Muscle of leg (tissue), 11 donors: ENCODE results near the gene DDX39A. TPM values are rescaled to one million over a fixed set of nuclear protein-coding genes. Genes with fewer than 3 reads are reported as not detected.

Experiments
- DNase-seq: peaks from one replicate; pipeline ENCODE4 v3.0.0; 2013
- H3K27ac ChIP-seq: one replicate; pipeline ENCODE4 v1.5.1; 2013; ENCODE audit warnings: mild to moderate bottlenecking, low read length, control low read depth
- H3K27me3 ChIP-seq: one replicate; pipeline ENCODE4 v1.6.1; 2013; ENCODE audit warnings: low read length; ENCODE audit not compliant: control insufficient read depth, insufficient read depth
- H3K36me3 ChIP-seq: one replicate; pipeline ENCODE4 v1.6.1; 2013; ENCODE audit warnings: low read length; ENCODE audit not compliant: control insufficient read depth, insufficient read depth
- H3K4me1 ChIP-seq: one replicate; pipeline ENCODE4 v1.6.1; 2013; ENCODE audit warnings: low read length; ENCODE audit not compliant: control insufficient read depth, insufficient read depth
- H3K4me3 ChIP-seq: one replicate; pipeline ENCODE4 v1.5.1; 2013; ENCODE audit warnings: low read length, control low read depth
- H3K9me3 ChIP-seq: replicated peaks from 2 replicates; pipeline ENCODE4 v1.6.1; 2013; ENCODE audit warnings: low read depth, low read length; ENCODE audit not compliant: control insufficient read depth
- WGBS: methylation state at CpG from one replicate; pipeline ENCODE4 v1.1.5; 2013; ENCODE audit warnings: missing lambda C conversion rate; ENCODE audit not compliant: insufficient coverage; 5-methylcytosine and 5-hydroxymethylcytosine counted together
- polyA plus RNA-seq, 8 donors: library from polyadenylated mRNA; unstranded; fragments of 120-200 nt; gene quantifications; one replicate each; pipeline versions ENCODE4 v1.2.1 to v1.2.3, GENCODE V29; 2013; ENCODE audit warnings: inconsistent platforms in 1 of 8, low replicate concordance in 1 of 8; ENCODE audit not compliant: insufficient read length in 8 of 8, insufficient read depth in 1 of 8
- total RNA-seq: library from RNA; stranded (reverse); fragments of 120-200 nt; gene quantifications from one replicate; pipeline ENCODE4 v1.2.4, GENCODE V29; 2013

DDX39A gene
- total and polyA plus RNA-seq, 9 donors = 34.8 to 52.9 (median 45.2) TPM

DNA sequence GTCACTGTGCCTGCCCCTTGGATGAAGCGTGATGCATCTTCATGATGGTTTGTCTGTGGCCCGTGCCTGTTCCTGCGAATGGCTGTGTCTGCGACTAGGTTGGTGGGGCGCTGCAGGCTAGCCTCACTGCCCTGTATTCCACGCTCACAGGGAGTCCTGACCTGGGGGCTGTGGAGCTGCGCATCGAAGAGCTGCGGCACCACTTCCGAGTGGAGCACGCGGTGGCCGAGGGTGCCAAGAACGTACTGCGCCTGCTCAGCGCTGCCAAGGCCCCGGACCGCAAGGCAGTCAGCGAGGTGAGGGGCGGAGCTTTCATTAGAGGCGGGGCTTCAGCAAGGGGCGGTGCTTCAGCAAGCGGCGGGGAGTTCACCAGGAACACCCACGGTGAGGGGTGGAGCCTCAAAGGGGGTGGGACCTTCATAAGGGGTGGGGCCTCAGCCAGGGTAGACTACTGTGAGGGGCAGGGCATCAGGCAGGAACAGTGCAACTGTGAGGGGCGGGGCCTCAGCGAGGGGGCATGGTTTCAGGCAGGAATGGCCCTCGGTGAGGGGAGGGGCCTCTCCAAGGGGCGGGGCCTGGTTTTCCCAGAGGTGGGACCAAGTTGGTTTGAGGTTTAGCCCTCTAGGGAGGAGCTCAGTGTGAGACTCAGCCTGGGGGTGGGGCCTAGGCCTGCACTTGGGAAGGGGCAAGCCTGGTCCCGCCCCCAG, 31.2 kb upstream of the DDX39A start:
- H3K27ac ChIP-seq = no peak overlapping the region
- no peak overlapping the region for H3K4me3 ChIP-seq
- no peaks in the 10 kb centered on the region for H3K4me1 ChIP-seq
- no peaks in the 10 kb centered on the region for H3K27me3 ChIP-seq
- H3K9me3 ChIP-seq = no peaks in the 10 kb centered on the region
- DNase-seq = no peak
- WGBS = 79% methylated on average over 28 of the region's 30 CpGs
- H3K36me3 ChIP-seq = peaks cover 58% of the 10 kb centered on the region

DNA sequence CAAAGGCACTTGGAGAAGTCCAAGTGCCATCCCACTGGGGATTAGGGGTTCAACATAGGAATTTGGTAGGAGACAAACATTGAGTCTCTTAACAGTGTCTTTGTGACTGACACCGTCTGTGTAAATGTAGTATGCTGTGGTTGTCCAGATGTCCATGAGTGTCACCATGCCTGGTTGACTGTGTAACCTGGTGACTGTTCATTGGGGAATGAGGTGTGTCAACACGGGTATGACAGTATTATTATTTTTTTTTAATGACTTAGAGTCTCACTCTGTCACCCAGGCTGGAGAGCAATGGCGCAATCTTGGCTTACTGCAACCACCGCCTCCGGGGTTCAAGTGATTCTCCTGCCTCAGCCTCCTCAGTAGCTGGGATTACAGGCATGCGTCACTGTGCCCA, 30.2 kb upstream of the DDX39A start:
- DNase-seq = no peak
- Histone ChIP-seq H3K36me3 (peaks cover 67% of the 10 kb centered on the region), H3K4me1 (no peaks in the 10 kb centered on the region), H3K27me3 (no peaks in the 10 kb centered on the region), H3K27ac (no peak overlapping the region), H3K9me3 (no peaks in the 10 kb centered on the region), H3K4me3 (no peak overlapping the region)
- WGBS = 98% methylated on average over 4 of the region's 6 CpGs

DNA sequence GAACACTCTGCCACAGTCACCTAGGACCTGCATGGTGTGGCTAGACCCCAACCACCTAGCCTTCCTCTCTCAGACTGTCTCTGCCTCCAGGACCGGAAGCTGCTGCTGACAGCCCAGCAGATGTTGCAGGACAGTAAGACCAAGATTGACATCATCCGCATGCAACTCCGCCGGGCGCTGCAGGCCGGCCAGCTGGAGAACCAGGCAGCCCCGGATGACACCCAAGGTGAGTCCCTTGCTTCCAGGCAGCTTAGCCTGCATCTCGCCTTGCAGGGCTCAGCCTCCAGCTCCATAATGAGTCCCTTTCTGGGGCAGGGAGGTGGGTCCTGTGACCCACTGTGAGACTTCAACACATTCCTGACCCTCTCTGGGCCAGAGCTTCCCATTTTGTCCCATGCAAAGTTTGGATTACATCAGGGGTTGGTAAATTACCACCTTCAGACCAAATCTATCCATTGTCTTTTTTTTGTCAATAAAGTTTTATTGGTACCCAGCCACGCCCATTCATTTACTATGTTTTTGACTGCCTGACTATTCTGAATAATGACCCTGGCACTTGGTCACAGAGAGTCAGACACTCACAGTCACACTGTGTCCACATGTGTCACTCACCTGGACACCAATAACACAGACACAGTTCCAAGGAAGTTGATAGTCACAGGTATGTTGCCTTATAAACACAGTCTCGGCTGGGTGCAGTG, 27.3 kb upstream of the DDX39A start:
- WGBS = 100% methylated on average over 9 of the region's 10 CpGs
- no peak overlapping the region for H3K27ac ChIP-seq
- H3K36me3 ChIP-seq = peaks cover 79% of the 10 kb centered on the region
- DNase-seq = no peak
- no peaks in the 10 kb centered on the region for H3K9me3 ChIP-seq
- H3K4me3 ChIP-seq = no peak overlapping the region
- no peaks in the 10 kb centered on the region for H3K27me3 ChIP-seq
- H3K4me1 ChIP-seq = peaks cover 4% of the 10 kb centered on the region

DNA sequence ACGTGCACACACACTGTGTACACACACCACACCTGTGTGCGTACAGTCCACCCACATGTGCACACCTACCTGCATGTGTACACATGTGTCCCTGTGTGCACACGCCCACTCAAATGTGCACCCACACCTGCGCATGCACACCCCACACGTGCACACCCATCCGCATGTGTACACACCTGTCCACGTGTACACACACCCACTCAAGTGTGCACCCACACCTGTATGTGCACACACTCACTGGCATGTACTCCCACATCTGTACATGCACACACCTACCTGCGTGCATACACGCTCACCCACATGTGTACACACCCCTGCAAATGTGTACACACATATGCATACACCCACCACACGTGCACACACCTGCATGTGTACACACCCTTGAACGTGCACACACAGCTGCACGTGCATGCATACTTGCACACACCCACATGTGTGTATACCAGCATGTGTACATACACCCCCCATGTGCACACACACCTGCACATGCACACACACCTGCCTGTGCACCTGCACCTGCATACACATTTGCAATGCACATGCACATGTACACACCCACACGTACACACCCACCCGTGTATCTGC, 24.6 kb upstream of the DDX39A start:
- Histone ChIP-seq H3K27ac (no peak overlapping the region), H3K36me3 (peaks cover 59% of the 10 kb centered on the region), H3K4me3 (no peak overlapping the region), H3K9me3 (no peaks in the 10 kb centered on the region), H3K4me1 (peaks cover 21% of the 10 kb centered on the region), H3K27me3 (no peaks in the 10 kb centered on the region)
- DNase-seq = no peak
- 96% methylated on average over 12 of the region's 14 CpGs for WGBS

DNA sequence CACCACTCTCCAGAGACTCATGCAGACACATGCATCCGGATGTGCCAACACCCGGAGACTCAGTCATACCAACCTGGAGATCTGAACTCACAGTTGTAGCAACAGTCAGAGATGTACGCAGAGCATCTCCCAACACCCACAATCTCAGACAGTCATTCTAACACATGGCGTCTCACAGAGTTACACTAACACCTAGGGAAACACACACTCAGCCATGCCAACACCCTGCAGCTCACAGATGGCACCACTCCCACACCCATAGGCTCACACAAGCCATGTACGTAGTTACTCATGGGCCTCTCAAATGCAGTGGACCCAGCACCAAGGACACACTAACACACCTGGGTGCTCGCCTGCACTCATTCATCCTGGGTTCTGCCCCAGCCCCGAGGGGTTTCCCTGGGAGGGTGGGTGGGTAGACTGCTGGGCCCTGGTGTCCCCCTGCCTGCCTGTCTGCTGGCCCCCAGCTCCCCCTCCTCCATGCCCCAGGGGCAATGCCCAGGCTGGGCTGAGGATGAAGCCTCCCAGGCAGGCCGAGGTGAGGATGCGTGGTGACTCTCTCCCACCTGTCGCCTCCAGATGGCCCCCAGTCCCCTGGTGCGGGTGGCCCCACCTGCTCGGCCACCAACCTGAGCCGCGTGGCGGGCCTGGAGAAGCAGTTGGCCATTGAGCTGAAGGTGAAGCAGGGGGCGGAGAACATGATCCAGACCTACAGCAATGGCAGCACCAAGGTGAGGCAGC, 23.9 kb upstream of the DDX39A start:
- peaks cover 21% of the 10 kb centered on the region for H3K4me1 ChIP-seq
- no peak for DNase-seq
- peaks cover 53% of the 10 kb centered on the region for H3K36me3 ChIP-seq
- H3K4me3 ChIP-seq = no peak overlapping the region
- no peak overlapping the region for H3K27ac ChIP-seq
- H3K9me3 ChIP-seq = no peaks in the 10 kb centered on the region
- WGBS = 97% methylated on average over 13 of the region's 16 CpGs
- no peaks in the 10 kb centered on the region for H3K27me3 ChIP-seq

- DNase-seq = peak; percentile 81
- H3K4me1 ChIP-seq = peaks cover 21% of the 10 kb centered on the region
- no peak overlapping the region for H3K27ac ChIP-seq
- no peak overlapping the region for H3K4me3 ChIP-seq
- no peaks in the 10 kb centered on the region for H3K9me3 ChIP-seq
- no peaks in the 10 kb centered on the region for H3K27me3 ChIP-seq
- H3K36me3 ChIP-seq = peaks cover 51% of the 10 kb centered on the region
- 59% methylated on average over 33 of the region's 34 CpGs for WGBS
Observed at GRCh38 chr19:14441041-14441938, 22.1 kb upstream of the DDX39A start.

- Histone ChIP-seq H3K9me3 (no peaks in the 10 kb centered on the region), H3K4me1 (peaks cover 23% of the 10 kb centered on the region), H3K4me3 (peak overlapping the region; percentile 16), H3K36me3 (peaks cover 42% of the 10 kb centered on the region), H3K27me3 (no peaks in the 10 kb centered on the region), H3K27ac (no peak overlapping the region)
- WGBS = 36% methylated on average over 9 of the region's 9 CpGs
- DNase-seq = peak; percentile 71
Observed at GRCh38 chr19:14440049-14440448, 20.9 kb upstream of the DDX39A start.

DNA sequence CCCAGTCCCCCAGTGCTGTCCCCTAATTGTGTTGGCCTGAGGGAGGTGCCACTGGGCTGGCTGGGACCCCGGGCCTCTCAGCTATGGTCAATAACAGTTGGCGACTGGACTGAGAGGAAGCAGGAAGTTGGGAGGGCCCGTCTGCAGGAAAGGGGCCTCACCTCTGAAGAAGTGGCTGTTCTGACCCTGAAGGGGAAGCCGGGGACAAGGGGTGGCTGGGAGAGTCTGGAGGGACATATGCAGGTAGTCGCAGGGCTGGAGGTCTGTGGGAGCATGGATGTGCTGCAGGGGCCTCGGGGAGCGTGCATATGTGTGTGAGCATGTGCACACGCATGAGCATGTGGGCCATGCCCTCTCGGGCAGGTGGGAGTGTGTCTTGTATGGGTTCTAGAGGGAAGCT, 19.9 kb upstream of the DDX39A start:
- no peak for DNase-seq

DNA sequence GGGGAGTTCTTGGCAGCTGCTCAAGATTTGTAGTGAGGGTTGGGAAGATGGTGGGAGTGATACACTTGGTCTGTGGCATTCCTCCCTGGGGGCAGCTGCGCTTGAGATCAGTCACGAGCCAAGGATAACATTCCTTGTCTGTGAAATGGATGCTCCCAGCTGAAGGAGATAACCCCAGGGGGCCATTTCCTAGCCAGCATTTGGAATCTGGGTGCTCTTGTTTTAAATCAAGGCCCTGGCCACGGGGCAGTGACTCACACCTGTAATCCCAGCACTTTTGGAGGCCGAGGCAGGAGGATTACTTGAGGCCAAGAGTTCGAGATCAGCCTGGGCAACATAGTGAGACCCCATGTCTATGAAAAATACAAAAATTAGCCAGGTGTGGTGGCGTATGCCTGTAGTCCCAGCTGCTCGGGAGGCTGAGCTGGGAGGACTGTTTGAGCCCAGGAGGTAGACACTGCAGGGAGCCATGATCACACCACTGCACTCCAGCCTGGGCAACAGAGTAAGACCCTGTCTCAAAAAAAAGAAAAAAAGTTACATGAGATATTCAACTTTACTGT, 18.5 kb upstream of the DDX39A start:
- no peak overlapping the region for H3K4me3 ChIP-seq
- H3K36me3 ChIP-seq = peaks cover 20% of the 10 kb centered on the region
- no peak for DNase-seq
- no peaks in the 10 kb centered on the region for H3K9me3 ChIP-seq
- H3K4me1 ChIP-seq = peaks cover 41% of the 10 kb centered on the region
- no peak overlapping the region for H3K27ac ChIP-seq
- no peaks in the 10 kb centered on the region for H3K27me3 ChIP-seq
- 79% methylated on average over 7 of the region's 7 CpGs for WGBS

More for the DNA sequence above, 19.9 kb upstream of the DDX39A start:
- H3K36me3 ChIP-seq = peaks cover 33% of the 10 kb centered on the region
- H3K4me3 ChIP-seq = no peak overlapping the region
- peaks cover 33% of the 10 kb centered on the region for H3K4me1 ChIP-seq
- H3K27me3 ChIP-seq = no peaks in the 10 kb centered on the region
- no peak overlapping the region for H3K27ac ChIP-seq
- 68% methylated on average over 9 of the region's 9 CpGs for WGBS
- no peaks in the 10 kb centered on the region for H3K9me3 ChIP-seq
